HG02885 (cell line): ENCODE results near the gene ANXA8L1.
"Not testable (repeated sequence)": the region's sequence is repeated elsewhere in the genome, so short reads cannot be mapped to it uniquely, and the experiment has no call there.

Source experiments
- ATAC-seq: cut with Tn5 transposase; IDR thresholded peaks from one replicate; pipeline ENCODE4 v1.9.1; 2021; ENCODE audit warnings: mild to moderate bottlenecking; ENCODE audit not compliant: unreplicated experiment, poor library complexity

The ANXA8L1 gene

GRCh38 chr10:46375406-46375805 is at the start of gene ANXA8L1:
ANXA8L1 (plus strand) TSS chr10:46375776; CDS start chr10:46375852, 76 bp downstream.
- not testable (repeated sequence) for ATAC-seq

GRCh38 chr10:46326066-46326465 is 49.5 kb upstream of the ANXA8L1 start:
- no peak for ATAC-seq

- ATAC-seq = no peak
Observed at GRCh38 chr10:46326971-46327370, 48.6 kb upstream of the ANXA8L1 start.

GRCh38 chr10:46327685-46328084 is 47.9 kb upstream of the ANXA8L1 start:
- no peak for ATAC-seq

GRCh38 chr10:46328853-46329689 is 46.5 kb upstream of the ANXA8L1 start:
- no peak for ATAC-seq

GRCh38 chr10:46329690-46330016 is 45.9 kb upstream of the ANXA8L1 start:
- no peak for ATAC-seq

- no peak for ATAC-seq
Observed at GRCh38 chr10:46330894-46331293, 44.7 kb upstream of the ANXA8L1 start.

- ATAC-seq = not testable (repeated sequence)
Observed at GRCh38 chr10:46365484-46365883, 10.1 kb upstream of the ANXA8L1 start.

- not testable (repeated sequence) for ATAC-seq
Observed at GRCh38 chr10:46367209-46367608, 8.4 kb upstream of the ANXA8L1 start.

GRCh38 chr10:46367666-46368240 is 7.8 kb upstream of the ANXA8L1 start:
- ATAC-seq = not testable (repeated sequence)

GRCh38 chr10:46368956-46369355 is 6.6 kb upstream of the ANXA8L1 start:
- ATAC-seq = not testable (repeated sequence)

GRCh38 chr10:46374410-46374809 is 1.2 kb upstream of the ANXA8L1 start:
- ATAC-seq = not testable (repeated sequence)

GRCh38 chr10:46377022-46377421 is 1.4 kb downstream of the ANXA8L1 start:
- not testable (repeated sequence) for ATAC-seq

- not testable (repeated sequence) for ATAC-seq
Observed at GRCh38 chr10:46377651-46378050, 2.1 kb downstream of the ANXA8L1 start.

GRCh38 chr10:46378108-46378507 is 2.5 kb downstream of the ANXA8L1 start:
- not testable (repeated sequence) for ATAC-seq

GRCh38 chr10:46379233-46379848 is 3.8 kb downstream of the ANXA8L1 start:
- not testable (repeated sequence) for ATAC-seq

GRCh38 chr10:46385858-46386257 is 10.3 kb downstream of the ANXA8L1 start:
- ATAC-seq = not testable (repeated sequence)

GRCh38 chr10:46386694-46387093 is 11.1 kb downstream of the ANXA8L1 start:
- ATAC-seq = peak; percentile 73

- ATAC-seq = not testable (repeated sequence)
Observed at GRCh38 chr10:46387309-46387902, 11.8 kb downstream of the ANXA8L1 start.

GRCh38 chr10:46391422-46391821 is 15.8 kb downstream of the ANXA8L1 start:
- not testable (repeated sequence) for ATAC-seq
